ENCODE measurements around the gene TMPRSS3.

Gene TMPRSS3

GRCh38 chr21:42349420-42350317 is 46.2 kb downstream of the TMPRSS3 start:
- no peak for DNase-seq

- DNase-seq: no peak
These were observed 47.1 kb downstream of the TMPRSS3 start for GRCh38 chr21:42348762-42349161.

DNA sequence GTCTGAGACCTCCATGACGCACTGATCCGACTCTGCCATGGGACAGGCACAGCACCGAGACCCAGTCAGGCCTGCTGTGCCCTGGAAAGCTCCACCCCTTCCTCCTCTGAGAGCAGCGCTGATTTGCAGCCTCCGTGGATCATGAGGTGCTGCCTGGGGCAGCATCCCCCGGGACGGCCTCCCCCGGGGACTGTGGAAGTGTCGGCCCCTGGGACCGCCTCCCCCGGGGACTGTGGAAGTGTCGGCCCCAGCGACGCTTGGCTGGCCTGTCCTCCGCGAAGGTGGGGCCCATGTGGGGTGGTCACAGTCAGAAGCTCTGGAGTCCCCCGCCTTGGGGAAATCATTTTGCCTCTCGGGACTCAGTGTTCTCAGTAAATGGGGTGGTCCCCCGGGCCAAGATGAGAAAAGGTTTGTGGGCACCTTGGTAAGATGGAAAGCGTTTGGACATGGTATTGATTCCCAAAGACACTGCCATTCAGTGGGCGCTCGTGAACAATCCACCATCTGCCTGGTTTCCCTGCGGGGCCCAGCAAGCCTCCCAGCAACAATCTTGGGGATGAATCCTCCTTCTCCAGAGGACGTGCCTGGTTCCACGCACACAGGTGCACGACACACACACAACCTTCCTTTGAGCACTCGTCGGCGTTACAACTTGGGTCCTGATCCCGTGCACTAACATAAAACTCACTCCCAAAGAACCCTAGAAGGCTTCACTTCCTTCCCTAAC is 48.1 kb downstream of the TMPRSS3 start:
- DNase-seq: no peak

- no peak for DNase-seq
These were observed 48.8 kb downstream of the TMPRSS3 start for GRCh38 chr21:42346866-42347600.

DNA sequence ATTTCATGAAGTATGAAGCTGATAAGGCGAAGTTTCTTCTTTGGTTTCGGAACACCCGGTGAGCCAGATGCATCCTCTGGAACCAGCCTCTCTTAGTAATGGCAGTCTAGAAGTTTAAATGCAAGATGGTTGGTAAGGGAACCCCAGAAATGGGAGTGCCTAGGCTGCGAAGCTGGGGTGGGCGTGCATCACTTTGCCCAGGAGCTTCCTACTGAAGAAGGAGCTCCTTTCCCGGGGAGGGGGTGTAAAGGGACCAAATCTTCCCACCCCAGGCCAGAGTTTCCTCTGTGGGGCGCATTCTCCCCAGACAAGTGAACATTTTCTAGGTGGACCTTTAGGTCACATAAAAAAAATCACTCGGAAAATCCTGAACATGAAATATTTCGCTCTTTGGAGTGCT is 49.4 kb downstream of the TMPRSS3 start:
- no peak for DNase-seq

GRCh38 chr21:42344631-42345030 is 51.2 kb downstream of the TMPRSS3 start:
- DNase-seq: no peak

DNA sequence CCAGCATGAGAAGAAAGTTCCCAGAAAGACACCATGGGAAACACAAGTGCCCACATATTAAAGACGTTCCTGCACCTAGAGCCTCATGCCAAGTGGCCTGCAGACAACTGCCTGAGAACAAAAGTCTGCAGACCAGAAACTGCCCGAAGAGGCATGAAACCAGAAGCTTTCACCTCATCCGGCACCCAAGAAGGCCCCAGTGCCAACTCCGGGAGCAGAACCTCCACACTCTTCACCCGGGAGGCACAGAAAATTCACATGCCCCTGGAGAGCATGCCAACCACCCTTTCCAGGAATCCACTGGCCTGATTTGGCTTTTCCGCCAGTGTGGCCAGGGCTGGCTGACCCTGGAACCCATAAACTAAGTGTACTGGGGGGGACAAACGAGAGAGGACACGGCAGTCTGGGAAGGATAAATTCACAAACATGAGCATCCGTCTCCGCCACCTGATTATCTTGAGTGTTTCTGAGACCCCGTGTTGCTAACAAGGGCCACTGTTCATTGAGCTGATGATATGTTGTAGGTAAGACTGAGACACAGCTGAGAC is 51.8 kb downstream of the TMPRSS3 start:
- no peak for DNase-seq

DNA sequence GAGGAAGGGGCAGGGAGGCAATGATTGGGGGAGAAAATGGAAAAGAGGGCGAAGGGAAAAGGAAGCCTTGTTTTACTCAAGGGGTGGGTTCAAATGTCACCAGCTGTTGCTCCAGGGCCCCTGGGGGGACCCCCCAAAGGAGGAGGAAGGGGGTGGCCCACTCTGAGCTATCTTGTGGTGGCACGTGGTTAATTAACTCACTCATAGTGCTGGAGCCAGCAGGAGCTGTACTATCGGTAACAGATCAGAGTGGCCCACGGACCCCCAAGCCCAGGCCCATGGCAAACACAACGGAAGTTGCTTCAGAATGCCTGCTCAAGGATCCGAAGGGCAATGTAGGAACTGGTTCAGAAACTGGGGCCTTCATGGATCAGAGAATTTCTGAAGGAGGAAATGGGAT is 52.3 kb downstream of the TMPRSS3 start:
- DNase-seq: no peak

- no peak for DNase-seq
These were observed 52.8 kb downstream of the TMPRSS3 start for GRCh38 chr21:42343101-42343500.

GRCh38 chr21:42341776-42342542 is 53.9 kb downstream of the TMPRSS3 start:
- DNase-seq: no peak

DNA sequence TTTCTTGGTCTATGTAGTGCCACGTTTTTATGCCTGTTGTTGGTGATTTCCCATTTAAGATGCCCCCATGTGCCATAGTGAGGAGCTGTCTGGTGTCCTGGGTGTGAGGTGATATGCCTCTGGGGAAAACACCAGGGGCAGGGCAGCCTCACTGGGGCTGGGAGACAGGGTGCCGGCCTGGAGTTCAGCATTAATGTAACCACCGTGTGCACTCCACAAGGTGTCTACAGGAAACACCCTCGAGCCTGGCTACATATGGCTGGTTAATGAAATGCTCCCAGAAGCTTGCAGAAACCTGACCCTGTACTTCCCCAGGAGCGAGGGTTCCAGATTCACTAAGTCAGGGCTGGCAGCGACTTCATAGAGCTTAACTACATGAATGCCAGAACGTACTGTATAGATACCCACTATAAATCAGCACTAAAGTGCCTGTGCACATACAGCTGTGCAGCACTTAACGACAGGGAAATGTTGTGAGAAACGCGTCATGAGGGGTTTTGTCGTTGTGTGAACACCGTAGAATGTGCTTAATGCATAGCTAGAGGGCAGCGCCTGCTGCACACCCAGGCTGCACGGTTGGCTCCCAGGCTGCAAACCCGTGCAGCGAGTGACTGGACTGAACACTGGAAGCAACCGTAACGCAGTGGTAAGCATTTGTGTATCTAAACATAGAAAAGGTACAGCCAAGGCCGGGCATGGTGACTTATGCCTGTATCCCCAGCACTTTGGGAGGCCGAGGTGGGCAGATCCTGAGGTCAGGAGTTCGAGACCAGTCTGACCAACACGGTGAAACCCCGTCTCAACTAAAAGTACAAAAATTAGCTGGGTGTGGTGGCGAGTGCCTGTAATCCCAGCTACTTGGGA is 55.4 kb downstream of the TMPRSS3 start:
- DNase-seq: no peak

GRCh38 chr21:42338729-42339715 is 56.8 kb downstream of the TMPRSS3 start:
- DNase-seq: no peak

- peak; percentile 93 for DNase-seq
These were observed 57.8 kb downstream of the TMPRSS3 start for GRCh38 chr21:42337830-42338728.

- no peak for DNase-seq
These were observed 58.6 kb downstream of the TMPRSS3 start for GRCh38 chr21:42337276-42337675.

DNA sequence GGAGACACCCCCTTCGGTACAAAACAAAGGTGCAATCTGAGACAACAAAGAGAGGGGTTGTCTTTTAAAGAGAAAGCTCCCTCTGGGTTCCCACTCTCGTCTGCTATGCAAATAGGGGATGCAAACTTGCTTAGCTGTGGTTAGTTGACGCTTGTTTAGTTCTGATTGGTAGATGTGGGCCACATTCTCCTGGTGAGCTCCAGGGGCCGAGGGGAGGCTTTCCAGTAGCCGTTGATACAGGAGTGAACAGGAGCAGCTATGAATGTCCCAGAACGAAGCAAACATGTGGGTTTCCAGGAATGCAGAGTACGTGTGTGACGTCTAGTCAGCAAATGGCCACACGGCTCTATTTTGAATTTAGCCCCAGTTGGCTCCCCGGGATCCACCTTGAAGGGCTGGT is 59.8 kb downstream of the TMPRSS3 start:
- DNase-seq: peak; percentile 99

- no peak for DNase-seq
These were observed 63.1 kb downstream of the TMPRSS3 start for GRCh38 chr21:42332557-42333317.

- no peak for DNase-seq
These were observed 64.2 kb downstream of the TMPRSS3 start for GRCh38 chr21:42331660-42332059.

Measured in NCI-H526 treated with DMSO at 0.1 percent for 48 hours (cell line).